HL-60 (cell line): ENCODE data around the gene PTGR3.

Experiments used
- DNase-seq, 2 experiments: peaks; one replicate each; pipeline ENCODE4 v3.0.0-alpha.2; 2010 to 2020; ENCODE audit warnings: low read depth in 1 of 2, low spot score in 1 of 2
- H3K27ac ChIP-seq: fragments of 250-450 bp; sonication (Bioruptor Pico); replicated peaks from 2 replicates; pipeline ENCODE4 v1.5.1; 2020; ENCODE audit warnings: mild to moderate bottlenecking, moderate library complexity
- H3K27me3 ChIP-seq: fragments of 250-450 bp; sonication (Bioruptor Pico); 2 replicates; pipeline ENCODE4 v1.5.1; 2021; ENCODE audit warnings: mild to moderate bottlenecking, moderate library complexity; ENCODE audit not compliant: insufficient read depth, poor library complexity, severe bottlenecking
- H3K4me3 ChIP-seq: replicated peaks from 2 replicates; pipeline ENCODE4 v1.5.1; 2011; ENCODE audit warnings: mild to moderate bottlenecking, control low read depth, low read length; ENCODE audit not compliant: insufficient read depth
- CTCF ChIP-seq: IDR thresholded peaks from one replicate; pipeline ENCODE4 v1.5.1; 2011; ENCODE audit warnings: low read length, control low read depth, inconsistent platforms; ENCODE audit not compliant: insufficient read depth
- GABPA ChIP-seq: IDR thresholded peaks from 2 replicates; pipeline ENCODE4 v1.6.1; 2012; ENCODE audit warnings: low read depth
- POLR2AphosphoS5 ChIP-seq: IDR thresholded peaks from 2 replicates; pipeline ENCODE4 v1.6.1; 2012; ENCODE audit warnings: low read depth
- SPI1 ChIP-seq: IDR thresholded peaks from 2 replicates; pipeline ENCODE4 v1.6.1; 2012; ENCODE audit warnings: low read depth, mild to moderate bottlenecking, borderline replicate concordance
- TF ChIP-seq, protein P1 (sequence below): IDR thresholded peaks from 2 replicates; pipeline ENCODE4 v1.6.1; 2012; ENCODE audit warnings: low read depth; ENCODE audit not compliant: insufficient replicate concordance

PTGR3 gene

GRCh38 chr18:75159646-75160356, 49.1 kb downstream of the PTGR3 start:
- no peaks in the 10 kb centered on the region for H3K27me3 ChIP-seq
- no peak overlapping the region for H3K4me3 ChIP-seq
- TF ChIP-seq SPI1 (no peak), CTCF (no peak), GABPA (no peak), POLR2AphosphoS5 (no peak)
- TF ChIP-seq, protein P1, sequence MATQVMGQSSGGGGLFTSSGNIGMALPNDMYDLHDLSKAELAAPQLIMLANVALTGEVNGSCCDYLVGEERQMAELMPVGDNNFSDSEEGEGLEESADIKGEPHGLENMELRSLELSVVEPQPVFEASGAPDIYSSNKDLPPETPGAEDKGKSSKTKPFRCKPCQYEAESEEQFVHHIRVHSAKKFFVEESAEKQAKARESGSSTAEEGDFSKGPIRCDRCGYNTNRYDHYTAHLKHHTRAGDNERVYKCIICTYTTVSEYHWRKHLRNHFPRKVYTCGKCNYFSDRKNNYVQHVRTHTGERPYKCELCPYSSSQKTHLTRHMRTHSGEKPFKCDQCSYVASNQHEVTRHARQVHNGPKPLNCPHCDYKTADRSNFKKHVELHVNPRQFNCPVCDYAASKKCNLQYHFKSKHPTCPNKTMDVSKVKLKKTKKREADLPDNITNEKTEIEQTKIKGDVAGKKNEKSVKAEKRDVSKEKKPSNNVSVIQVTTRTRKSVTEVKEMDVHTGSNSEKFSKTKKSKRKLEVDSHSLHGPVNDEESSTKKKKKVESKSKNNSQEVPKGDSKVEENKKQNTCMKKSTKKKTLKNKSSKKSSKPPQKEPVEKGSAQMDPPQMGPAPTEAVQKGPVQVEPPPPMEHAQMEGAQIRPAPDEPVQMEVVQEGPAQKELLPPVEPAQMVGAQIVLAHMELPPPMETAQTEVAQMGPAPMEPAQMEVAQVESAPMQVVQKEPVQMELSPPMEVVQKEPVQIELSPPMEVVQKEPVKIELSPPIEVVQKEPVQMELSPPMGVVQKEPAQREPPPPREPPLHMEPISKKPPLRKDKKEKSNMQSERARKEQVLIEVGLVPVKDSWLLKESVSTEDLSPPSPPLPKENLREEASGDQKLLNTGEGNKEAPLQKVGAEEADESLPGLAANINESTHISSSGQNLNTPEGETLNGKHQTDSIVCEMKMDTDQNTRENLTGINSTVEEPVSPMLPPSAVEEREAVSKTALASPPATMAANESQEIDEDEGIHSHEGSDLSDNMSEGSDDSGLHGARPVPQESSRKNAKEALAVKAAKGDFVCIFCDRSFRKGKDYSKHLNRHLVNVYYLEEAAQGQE, result no peak
- no peak for DNase-seq
- no peak overlapping the region for H3K27ac ChIP-seq

DNA sequence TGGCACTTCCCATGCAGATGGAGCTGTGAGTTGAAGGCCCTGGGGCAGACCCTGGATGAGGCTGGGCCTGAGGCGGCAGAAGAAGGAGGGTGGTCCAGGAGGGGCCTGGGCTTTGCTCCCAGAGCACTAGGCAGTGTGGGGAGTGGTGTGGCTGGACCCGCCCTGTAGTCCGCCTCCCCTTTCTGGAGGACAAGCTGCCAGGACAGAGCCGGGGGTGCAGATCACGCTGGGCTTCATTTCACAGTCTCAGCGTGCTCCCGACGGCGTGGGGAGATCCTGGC, 49.8 kb downstream of the PTGR3 start:
- no peak for DNase-seq
- H3K27me3 ChIP-seq, result no peaks in the 10 kb centered on the region
- TF ChIP-seq CTCF (no peak), GABPA (no peak), POLR2AphosphoS5 (no peak), SPI1 (no peak)
- TF ChIP-seq, protein P1, result no peak
- no peak overlapping the region for H3K4me3 ChIP-seq
- no peak overlapping the region for H3K27ac ChIP-seq
